GM21390 (cell line): ENCODE results near the gene TEX29.

Experiments
- ATAC-seq: cut with Tn5 transposase; IDR thresholded peaks from one replicate; pipeline ENCODE4 v1.9.1; 2021; ENCODE audit not compliant: unreplicated experiment

TEX29 gene

GRCh38 chr13:111389621-111390521, 69.4 kb downstream of the TEX29 start:
- no peak for ATAC-seq

GRCh38 chr13:111390522-111391270, 70.3 kb downstream of the TEX29 start:
- no peak for ATAC-seq

- no peak for ATAC-seq
These were observed 72.0 kb downstream of the TEX29 start for GRCh38 chr13:111392486-111392885.

- no peak for ATAC-seq
These were observed 72.9 kb downstream of the TEX29 start for GRCh38 chr13:111393221-111393790.
